Germinal center (tissue), 1 donor: ENCODE measurements around the gene FGFBP2.
A peak's percentile ranks its signal among the peaks of the same experiment; 100 is the strongest.
"Not testable (repeated sequence)": the region's sequence is repeated elsewhere in the genome, so short reads cannot be mapped to it uniquely, and the experiment has no call there.

Experiments
- DNase-seq: peaks from one replicate; pipeline ENCODE4 v3.0.0; 2012; ENCODE audit warnings: mixed read lengths, low spot score

The FGFBP2 gene

GRCh38 chr4:15930314-15930713 lies 32.7 kb downstream of the FGFBP2 start:
- peak; percentile 46 for DNase-seq

GRCh38 chr4:15929540-15929939 lies 33.4 kb downstream of the FGFBP2 start:
- no peak for DNase-seq

- no peak for DNase-seq
Measured at GRCh38 chr4:15928883-15929282, 34.1 kb downstream of the FGFBP2 start.

GRCh38 chr4:15926486-15926885 lies 36.5 kb downstream of the FGFBP2 start:
- no peak for DNase-seq

- DNase-seq: no peak
Measured at GRCh38 chr4:15925830-15926229, 37.1 kb downstream of the FGFBP2 start.

- DNase-seq: no peak
Measured at GRCh38 chr4:15921592-15921932, 41.4 kb downstream of the FGFBP2 start.

GRCh38 chr4:15920723-15921591 lies 42.0 kb downstream of the FGFBP2 start:
- no peak for DNase-seq

GRCh38 chr4:15918484-15919129 lies 44.4 kb downstream of the FGFBP2 start:
- no peak for DNase-seq

GRCh38 chr4:15917297-15917696 lies 45.7 kb downstream of the FGFBP2 start:
- no peak for DNase-seq

- not testable (repeated sequence) for DNase-seq
Measured at GRCh38 chr4:15916358-15916757, 46.6 kb downstream of the FGFBP2 start.

- no peak for DNase-seq
Measured at GRCh38 chr4:15914736-15915135, 48.2 kb downstream of the FGFBP2 start.

GRCh38 chr4:15914291-15914690 lies 48.7 kb downstream of the FGFBP2 start:
- DNase-seq: no peak

GRCh38 chr4:15913631-15913970 lies 49.4 kb downstream of the FGFBP2 start:
- DNase-seq: no peak

GRCh38 chr4:15912961-15913630 lies 49.9 kb downstream of the FGFBP2 start:
- no peak for DNase-seq

GRCh38 chr4:15912236-15912635 lies 50.7 kb downstream of the FGFBP2 start:
- DNase-seq: no peak
